H1 (cell line): Measurements from ENCODE around the gene COPS2. TPM values are rescaled to one million over a fixed set of nuclear protein-coding genes. Genes with fewer than 3 reads are reported as not detected.

ENCODE experiments used
- CTCF ChIA-PET: fragments of 300-600 bp; sonication (Branson Sonifier 250); formaldehyde crosslinking; loops from one replicate; lab custom pipeline; 2021; ENCODE audit not compliant: partially characterized antibody; lab: Charles Lee
- POLR2A ChIA-PET: fragments of 300-600 bp; sonication (Branson Sonifier 250); formaldehyde crosslinking; loops from one replicate; lab custom pipeline; 2021; ENCODE audit warnings: inconsistent platforms; ENCODE audit not compliant: partially characterized antibody; lab: Charles Lee
- DNase-seq, 2 experiments: peaks; one replicate each; pipeline versions ENCODE4 v3.0.0 to v3.0.0-alpha.2; 2010 to 2022; ENCODE audit warnings: low spot score in 2 of 2, low read depth in 1 of 2, mixed read lengths in 1 of 2
- FAIRE-seq: peaks from 2 replicates; lab custom pipeline; 2011; peaks lifted over from hg19 to GRCh38; lab: Jason Lieb, UNC
- H2AFZ ChIP-seq: 2 replicates; pipeline ENCODE4 v1.8.1; 2012; ENCODE audit warnings: low read length, inconsistent platforms
- H2AK5ac ChIP-seq: 2 replicates; pipeline ENCODE4 v1.6.1; 2013; ENCODE audit warnings: low read depth, low read length
- H2BK120ac ChIP-seq: replicated peaks from 2 replicates; pipeline ENCODE3; 2013; ENCODE audit warnings: low read depth, low read length, inconsistent platforms
- H2BK12ac ChIP-seq: 2 replicates; pipeline ENCODE4 v1.6.1; 2013; ENCODE audit warnings: low read depth, low read length
- H2BK15ac ChIP-seq: 2 replicates; pipeline ENCODE4 v1.6.1; 2013; ENCODE audit warnings: low read length
- H2BK20ac ChIP-seq: 2 replicates; pipeline ENCODE4 v1.6.1; 2013; ENCODE audit warnings: low read length
- H2BK5ac ChIP-seq: 2 replicates; pipeline ENCODE4 v1.6.1; 2013; ENCODE audit warnings: low read depth, low read length
- H3K14ac ChIP-seq: 2 replicates; pipeline ENCODE4 v1.6.1; 2013; ENCODE audit warnings: inconsistent platforms; ENCODE audit not compliant: insufficient read length
- H3K18ac ChIP-seq: 2 replicates; pipeline ENCODE4 v1.6.1; 2013; ENCODE audit warnings: low read length; ENCODE audit errors: extremely low read depth
- H3K23ac ChIP-seq: 2 replicates; pipeline ENCODE4 v1.6.1; 2013; ENCODE audit warnings: inconsistent platforms; ENCODE audit not compliant: insufficient read length
- H3K23me2 ChIP-seq: 2 replicates; pipeline ENCODE4 v1.6.1; 2013; ENCODE audit warnings: low read depth, low read length
- H3K27ac ChIP-seq: 2 replicates; pipeline ENCODE4 v1.6.1; 2011; ENCODE audit warnings: low read depth, low read length, inconsistent platforms
- H3K27me3 ChIP-seq, 4 experiments: replicated peaks in 1 of 4; 1 replicate in 1 of 4; 2 replicates in 3 of 4; pipeline versions ENCODE4 v1.6.1 to v1.8.1; 2011 to 2013; ENCODE audit warnings: low read length in 3 of 4, mild to moderate bottlenecking in 3 of 4, inconsistent platforms in 2 of 4, mixed read lengths in 2 of 4, moderate library complexity in 1 of 4; ENCODE audit not compliant: control insufficient read depth in 3 of 4, insufficient read depth in 3 of 4; ENCODE audit errors: extremely low read depth in 1 of 4
- H3K36me3 ChIP-seq, 4 experiments: 2 replicates each; pipeline versions ENCODE4 v1.6.1 to v1.8.1; 2011 to 2013; ENCODE audit warnings: mild to moderate bottlenecking in 4 of 4, low read length in 3 of 4, moderate library complexity in 2 of 4, control low read depth in 1 of 4, inconsistent platforms in 1 of 4; ENCODE audit not compliant: insufficient read depth in 4 of 4, control insufficient read depth in 2 of 4
- H3K4ac ChIP-seq: replicated peaks from 2 replicates; pipeline ENCODE3; 2013; ENCODE audit warnings: low read length, low read depth, mixed read lengths, inconsistent platforms; ENCODE audit not compliant: insufficient read length
- H3K4me1 ChIP-seq, 4 experiments: replicated peaks in 1 of 4; 1 replicate in 1 of 4; 2 replicates in 3 of 4; pipeline versions ENCODE4 v1.6.1 to v1.8.1; 2011 to 2013; ENCODE audit warnings: low read length in 3 of 4, inconsistent platforms in 2 of 4, mixed read lengths in 1 of 4; ENCODE audit not compliant: insufficient read depth in 4 of 4, control insufficient read depth in 3 of 4
- H3K4me2 ChIP-seq, 2 experiments: 2 replicates each; pipeline versions ENCODE4 v1.6.1 to v1.8.1; 2011 to 2013; ENCODE audit warnings: low read depth in 2 of 2, low read length in 2 of 2, control low read depth in 1 of 2, inconsistent platforms in 1 of 2, mild to moderate bottlenecking in 1 of 2; ENCODE audit not compliant: insufficient read depth in 1 of 2
- H3K4me3 ChIP-seq, 4 experiments: fragments of 200-600, 300-600 bp in 1 of 4; sonication (generic), shearing (Covaris generic), sonication (Bioruptor Twin) in 1 of 4; 2 replicates each; pipeline versions ENCODE4 v1.5.1 to v1.8.1; 2011 to 2016; ENCODE audit warnings: low read length in 4 of 4, low read depth in 3 of 4, control low read depth in 2 of 4, inconsistent platforms in 2 of 4, mild to moderate bottlenecking in 2 of 4, mixed read lengths in 1 of 4, moderate library complexity in 1 of 4; ENCODE audit not compliant: insufficient read depth in 2 of 4; ENCODE audit errors: extremely low read depth in 1 of 4
- H3K56ac ChIP-seq: replicated peaks from 2 replicates; pipeline ENCODE3; 2013; ENCODE audit warnings: low read depth, mild to moderate bottlenecking, mixed read lengths, low read length, inconsistent platforms; ENCODE audit not compliant: insufficient read length
- H3K79me1 ChIP-seq: 2 replicates; pipeline ENCODE4 v1.6.1; 2013; ENCODE audit warnings: low read depth, low read length, control low read depth
- H3K79me2 ChIP-seq, 2 experiments: 2 replicates each; pipeline versions ENCODE4 v1.6.1 to v1.8.1; 2012 to 2013; ENCODE audit warnings: low read length in 2 of 2, mild to moderate bottlenecking in 2 of 2, inconsistent platforms in 1 of 2; ENCODE audit not compliant: insufficient read depth in 2 of 2, control insufficient read depth in 1 of 2
- H3K9ac ChIP-seq, 4 experiments: replicated peaks in 1 of 4; 1 replicate in 1 of 4; 2 replicates in 3 of 4; pipeline versions ENCODE4 v1.6.1 to v1.8.1; 2011 to 2013; ENCODE audit warnings: low read depth in 3 of 4, low read length in 3 of 4, control low read depth in 2 of 4, mild to moderate bottlenecking in 2 of 4, moderate library complexity in 2 of 4, inconsistent platforms in 1 of 4; ENCODE audit errors: extremely low read depth in 1 of 4
- H3K9me3 ChIP-seq, 2 experiments: 2 replicates each; pipeline versions ENCODE4 v1.6.1 to v1.8.1; 2012 to 2013; ENCODE audit warnings: mild to moderate bottlenecking in 2 of 2, moderate library complexity in 2 of 2, control low read depth in 1 of 2, inconsistent platforms in 1 of 2, low read depth in 1 of 2, low read length in 1 of 2, mixed read lengths in 1 of 2; ENCODE audit not compliant: insufficient read depth in 2 of 2
- H4K20me1 ChIP-seq, 2 experiments: replicated peaks in 1 of 2; 2 replicates each; pipeline versions ENCODE3 to v1.8.1; 2011 to 2013; ENCODE audit warnings: inconsistent platforms in 2 of 2, low read length in 2 of 2, mild to moderate bottlenecking in 1 of 2; ENCODE audit not compliant: insufficient read depth in 2 of 2, control insufficient read depth in 1 of 2
- H4K5ac ChIP-seq: 2 replicates; pipeline ENCODE4 v1.6.1; 2013; ENCODE audit warnings: low read length, low read depth, mixed read lengths, inconsistent platforms; ENCODE audit not compliant: insufficient read length
- H4K8ac ChIP-seq: 2 replicates; pipeline ENCODE4 v1.8.0; 2013; ENCODE audit warnings: mild to moderate bottlenecking, moderate library complexity, low read length, inconsistent platforms; ENCODE audit not compliant: insufficient read depth; ENCODE audit errors: extremely low read depth
- H4K91ac ChIP-seq: replicated peaks from 2 replicates; pipeline ENCODE3; 2013; ENCODE audit warnings: low read length, mixed read lengths, inconsistent platforms; ENCODE audit not compliant: insufficient read length
- CEBPB ChIP-seq: IDR thresholded peaks from 2 replicates; pipeline ENCODE4 v1.6.1; 2012; ENCODE audit warnings: low read depth, low read length
- CHD1 ChIP-seq: IDR thresholded peaks from 2 replicates; pipeline ENCODE4 v1.6.1; 2012; ENCODE audit warnings: low read depth, low read length, improper control_type of control experiment
- CHD2 ChIP-seq: IDR thresholded peaks from 2 replicates; pipeline ENCODE4 v1.6.1; 2012; ENCODE audit warnings: low read length, improper control_type of control experiment
- CTCF ChIP-seq, 3 experiments: IDR thresholded peaks; 1 replicate in 2 of 3; 2 replicates in 1 of 3; pipeline versions ENCODE4 v1.5.1 to v1.6.1; 2011; ENCODE audit warnings: low read length in 3 of 3, mild to moderate bottlenecking in 3 of 3, inconsistent platforms in 2 of 3, low read depth in 1 of 3, moderate library complexity in 1 of 3; ENCODE audit not compliant: insufficient read depth in 1 of 3; ENCODE audit errors: control extremely low read depth in 1 of 3
- EP300 ChIP-seq, 2 experiments: IDR thresholded peaks; 1 replicate in 1 of 2; 2 replicates in 1 of 2; pipeline ENCODE4 v1.6.1; 2011 to 2012; ENCODE audit warnings: low read depth in 2 of 2, low read length in 2 of 2, mild to moderate bottlenecking in 2 of 2, borderline replicate concordance in 1 of 2, inconsistent platforms in 1 of 2, moderate library complexity in 1 of 2
- HDAC6 ChIP-seq: IDR thresholded peaks from one replicate; pipeline ENCODE4 v1.7.1; 2012; ENCODE audit warnings: low read depth, mild to moderate bottlenecking, inconsistent platforms, low read length, moderate library complexity
- SIRT6 ChIP-seq: IDR thresholded peaks from one replicate; pipeline ENCODE4 v1.7.1; 2012; ENCODE audit warnings: low read length, inconsistent platforms
- WGBS, 2 experiments: shearing (Covaris generic) in 1 of 2; methylation state at CpG; one replicate each; pipeline versions ENCODE4 v1.1.6 to v1.1.7; 2013 to 2015; ENCODE audit warnings: low lambda C conversion rate in 2 of 2, mixed read lengths in 2 of 2, inconsistent platforms in 1 of 2, low coverage in 1 of 2, missing lambda C conversion rate in 1 of 2; ENCODE audit not compliant: insufficient replicate concordance in 2 of 2, insufficient coverage in 1 of 2, insufficient read length in 1 of 2; ENCODE audit errors: extremely low coverage in 1 of 2, missing lambda C conversion rate in 1 of 2; 5-methylcytosine and 5-hydroxymethylcytosine counted together
- polyA plus RNA-seq, 7 experiments: library from polyadenylated mRNA; depleted of rRNA in 3 of 7; stranded (reverse) in 5 of 7; unstranded in 2 of 7; fragments of >200 nt in 5 of 7; fragments of 200-250 nt in 2 of 7; gene quantifications; 1 replicate in 5 of 7; 2 replicates in 1 of 7; 4 replicates in 1 of 7; pipeline versions ENCODE4 v1.2.1 to v1.2.3, GENCODE V29; 2011 to 2013; ENCODE audit warnings: missing spikeins in 2 of 7, mixed read lengths in 2 of 7
- total RNA-seq: library from RNA; stranded (reverse); fragmentation: NEBNext Ultra II Directional; extraction: Animal tissue kit (Norgen Biotek cat#: 25700); gene quantifications from 2 replicates; pipeline ENCODE4 v1.2.1, GENCODE V29; 2021

Gene COPS2
- total and polyA plus RNA-seq, 2 of the 8 experiments (the other 6 are each of a cell fraction or from before 2014, with no cell fraction given): 17.7 to 85.1 TPM

- Histone ChIP-seq H2AK5ac (no peak overlapping the region), H4K5ac (no peak overlapping the region), H4K91ac (no peak overlapping the region), H3K18ac (no peak overlapping the region), H3K79me1 (no peaks in the 10 kb centered on the region), H3K27me3 (no peaks in the 10 kb centered on the region), H3K27ac (no peak overlapping the region), H2BK20ac (no peak overlapping the region), H2BK5ac (no peak overlapping the region), H3K4me2 (no peak overlapping the region), H3K9ac (no peak overlapping the region), H2AFZ (no peak overlapping the region), H3K14ac (no peak overlapping the region), H3K36me3 (no peaks in the 10 kb centered on the region), H2BK12ac (no peak overlapping the region), H3K23ac (no peak overlapping the region), H4K8ac (no peak overlapping the region), H2BK15ac (no peak overlapping the region), H3K4me3 (no peak overlapping the region), H3K4me1 (no peaks in the 10 kb centered on the region), H3K9me3 (no peaks in the 10 kb centered on the region), H3K79me2 (no peaks in the 10 kb centered on the region), H2BK120ac (no peak overlapping the region), H3K4ac (no peak overlapping the region), H4K20me1 (no peaks in the 10 kb centered on the region), H3K23me2 (no peaks in the 10 kb centered on the region; the same call in 1 of the 2 replicates), H3K56ac (no peak overlapping the region)
- DNase-seq (no peak), FAIRE-seq (no peak)
- 83% methylated on average over 2 of the region's 2 CpGs; no CpG with 5 or more reads in 1 of the 2 experiments for WGBS, 2 experiments
- POLR2A ChIA-PET: no interaction called here
- TF ChIP-seq CEBPB: no peak
- no peak for TF ChIP-seq CHD2
- no peak for TF ChIP-seq CHD1
- no peak for TF ChIP-seq SIRT6
- no peak for TF ChIP-seq CTCF (IDR thresholded peaks at IDR 0.05; ENCODE audit: control extremely low read depth in 1 of 3, insufficient read depth in 1 of 3, low read depth in 1 of 3, low read length in 3 of 3)
- TF ChIP-seq HDAC6: no peak
- TF ChIP-seq EP300 (IDR thresholded peaks at IDR 0.05; ENCODE audit: borderline replicate concordance in 1 of 2, low read depth in 2 of 2, low read length in 2 of 2): no peak
- CTCF ChIA-PET: no interaction called here
Observed at GRCh38 chr15:49101536-49101935, 53.9 kb downstream of the COPS2 start.
